HFFc6 (cell line): ENCODE data around the gene CLCN1. TPM values are rescaled to one million over a fixed set of nuclear protein-coding genes. Genes with fewer than 3 reads are reported as not detected.
A peak's percentile ranks its signal among the peaks of the same experiment; 100 is the strongest.

Experiments used
- DNase-seq: peaks from one replicate; pipeline ENCODE4 v3.0.0-alpha.2; 2018
- H3K27ac Mint-ChIP-seq: 2 replicates; pipeline ENCODE4 v1.8.0; 2020; ENCODE audit warnings: mild to moderate bottlenecking, mixed read lengths
- H3K27me3 Mint-ChIP-seq: 2 replicates; pipeline ENCODE4 v1.8.0; 2021; ENCODE audit warnings: mild to moderate bottlenecking, moderate library complexity, mixed read lengths; ENCODE audit not compliant: insufficient read depth
- H3K36me3 Mint-ChIP-seq: 2 replicates; pipeline ENCODE4 v1.8.0; 2021; ENCODE audit warnings: low read depth, mixed read lengths
- H3K4me1 Mint-ChIP-seq: 2 replicates; pipeline ENCODE4 v1.8.0; 2020; ENCODE audit warnings: low read depth, mixed read lengths
- H3K4me3 Mint-ChIP-seq: 2 replicates; pipeline ENCODE4 v1.8.0; 2020; ENCODE audit warnings: mild to moderate bottlenecking, moderate library complexity, mixed read lengths
- H3K9me3 Mint-ChIP-seq: 2 replicates; pipeline ENCODE4 v1.8.0; 2020; ENCODE audit warnings: mild to moderate bottlenecking, mixed read lengths
- CTCF ChIP-seq: fragments of 200-600 bp; sonication (generic); IDR thresholded peaks from 2 replicates; pipeline ENCODE4 v1.5.0; 2021; ENCODE audit warnings: antibody characterized with exemption, mild to moderate bottlenecking
- total RNA-seq, 6 experiments: library from RNA; stranded (reverse); fragmentation: NEBNext Ultra II Directional; extraction: Animal tissue kit (Norgen Biotek cat#: 25700); gene quantifications; 2 replicates in 1 of 6; 3 replicates in 5 of 6; pipeline ENCODE4 v1.2.3, GENCODE V29; 2021

The CLCN1 gene
- total RNA-seq, 6 experiments from 2014 or later = not detected

- Mint-ChIP-seq H3K4me1 (no peaks in the 10 kb centered on the region), H3K27me3 (peaks cover 17% of the 10 kb centered on the region), H3K4me3 (no peak overlapping the region), H3K27ac (no peak overlapping the region), H3K36me3 (no peaks in the 10 kb centered on the region), H3K9me3 (no peaks in the 10 kb centered on the region)
- TF ChIP-seq CTCF = no peak
- no peak for DNase-seq
Measured at GRCh38 chr7:143316492-143316891, 581 bp downstream of the CLCN1 start.

GRCh38 chr7:143318661-143319060 is 2.8 kb downstream of the CLCN1 start:
- Mint-ChIP-seq H3K4me1 (peaks cover 4% of the 10 kb centered on the region; the same call in 1 of the 2 replicates), H3K4me3 (no peak overlapping the region), H3K27ac (no peak overlapping the region), H3K9me3 (no peaks in the 10 kb centered on the region), H3K27me3 (peaks cover 17% of the 10 kb centered on the region), H3K36me3 (no peaks in the 10 kb centered on the region)
- TF ChIP-seq CTCF = no peak
- no peak for DNase-seq

GRCh38 chr7:143320620-143321019 is 4.7 kb downstream of the CLCN1 start:
- TF ChIP-seq CTCF = no peak
- H3K27me3 Mint-ChIP-seq = peaks cover 16% of the 10 kb centered on the region
- H3K27ac Mint-ChIP-seq = no peak overlapping the region
- no peaks in the 10 kb centered on the region for H3K9me3 Mint-ChIP-seq
- peaks cover 14% of the 10 kb centered on the region for H3K4me1 Mint-ChIP-seq
- DNase-seq = no peak
- no peaks in the 10 kb centered on the region for H3K36me3 Mint-ChIP-seq
- H3K4me3 Mint-ChIP-seq = no peak overlapping the region

- no peak for TF ChIP-seq CTCF
- Mint-ChIP-seq H3K27me3 (peaks cover 16% of the 10 kb centered on the region), H3K27ac (no peak overlapping the region), H3K36me3 (no peaks in the 10 kb centered on the region), H3K4me3 (no peak overlapping the region), H3K9me3 (no peaks in the 10 kb centered on the region), H3K4me1 (peaks cover 16% of the 10 kb centered on the region)
- no peak for DNase-seq
Measured at GRCh38 chr7:143321242-143321641, 5.3 kb downstream of the CLCN1 start.

GRCh38 chr7:143321734-143322133 is 5.8 kb downstream of the CLCN1 start:
- DNase-seq = peak; percentile 14
- Mint-ChIP-seq H3K4me1 (peaks cover 16% of the 10 kb centered on the region), H3K4me3 (no peak overlapping the region), H3K9me3 (no peaks in the 10 kb centered on the region), H3K27ac (no peak overlapping the region), H3K36me3 (no peaks in the 10 kb centered on the region), H3K27me3 (peaks cover 16% of the 10 kb centered on the region)
- TF ChIP-seq CTCF = no peak; the same call in 1 of the 2 replicates
